OCI-LY1 (cell line): ENCODE data around the gene RAB38.

ENCODE experiments used
- H2AFZ ChIP-seq: fragments of 200-600 bp; sonication (generic), shearing (Covaris generic); 2 replicates; pipeline ENCODE4 v1.6.0; 2014; ENCODE audit warnings: antibody characterized with exemption, mild to moderate bottlenecking, low read length
- H3F3A ChIP-seq: fragments of 200-600 bp; sonication (generic), shearing (Covaris generic); 2 replicates; pipeline ENCODE4 v1.6.0; 2014; ENCODE audit warnings: mild to moderate bottlenecking, antibody characterized with exemption, low read length, moderate library complexity; ENCODE audit not compliant: insufficient read depth
- H3K27ac ChIP-seq: fragments of 200-600 bp; sonication (generic); 2 replicates; pipeline ENCODE4 v1.5.1; 2014; ENCODE audit warnings: low read length, mixed run types, mild to moderate bottlenecking, low read depth; ENCODE audit not compliant: poor library complexity, severe bottlenecking
- H3K27me3 ChIP-seq: fragments of 200-600 bp; sonication (generic); 2 replicates; pipeline ENCODE4 v1.6.0; 2014; ENCODE audit warnings: antibody characterized with exemption, mild to moderate bottlenecking, low read length, moderate library complexity; ENCODE audit not compliant: insufficient read depth
- H3K36me3 ChIP-seq: fragments of 200-600 bp; sonication (generic); 2 replicates; pipeline ENCODE4 v1.6.1; 2014; ENCODE audit warnings: mild to moderate bottlenecking, antibody characterized with exemption, low read length, moderate library complexity, mixed read lengths; ENCODE audit not compliant: insufficient read depth
- H3K4me1 ChIP-seq: fragments of 200-600 bp; sonication (generic); 2 replicates; pipeline ENCODE4 v1.5.1; 2014; ENCODE audit warnings: mild to moderate bottlenecking, low read length, moderate library complexity; ENCODE audit not compliant: insufficient read depth, severe bottlenecking
- H3K4me2 ChIP-seq: fragments of 200-600 bp; sonication (generic), shearing (Covaris generic); 2 replicates; pipeline ENCODE4 v1.6.1; 2014; ENCODE audit warnings: low read length
- H3K4me3 ChIP-seq: fragments of 200-600 bp; sonication (generic); 2 replicates; pipeline ENCODE4 v1.5.1; 2014; ENCODE audit warnings: low read length, low read depth, mild to moderate bottlenecking, mixed read lengths; ENCODE audit not compliant: poor library complexity, severe bottlenecking
- H3K79me2 ChIP-seq: fragments of 200-600 bp; shearing (Covaris generic); 2 replicates; pipeline ENCODE4 v1.6.1; 2016; ENCODE audit warnings: mixed run types, low read length, mixed read lengths; ENCODE audit not compliant: insufficient read depth
- H3K9ac ChIP-seq: fragments of 200-600 bp; sonication (generic), shearing (Covaris generic); 2 replicates; pipeline ENCODE4 v1.6.1; 2014; ENCODE audit warnings: mild to moderate bottlenecking, low read length, mixed read lengths
- H3K9me2 ChIP-seq: fragments of 200-600 bp; sonication (generic), shearing (Covaris generic); 2 replicates; pipeline ENCODE4 v1.6.1; 2014; ENCODE audit warnings: low read depth, mild to moderate bottlenecking, low read length, mixed read lengths
- H3K9me3 ChIP-seq: fragments of 200-600 bp; shearing (Covaris generic); 2 replicates; pipeline ENCODE4 v1.6.1; 2014; ENCODE audit warnings: low read length, mixed read lengths
- H4K20me1 ChIP-seq: fragments of 200-600 bp; sonication (generic), shearing (Covaris generic); 2 replicates; pipeline ENCODE4 v1.6.0; 2016; ENCODE audit warnings: mild to moderate bottlenecking, low read length; ENCODE audit not compliant: insufficient read depth
- EZH2 ChIP-seq: fragments of 200-600 bp; sonication (generic), shearing (Covaris generic); IDR thresholded peaks from 2 replicates; pipeline ENCODE4 v1.8.0; 2017; ENCODE audit warnings: borderline replicate concordance, mixed run types, mild to moderate bottlenecking, antibody characterized with exemption, low read length, moderate library complexity, mixed read lengths
- TF ChIP-seq, protein P1 (sequence below): fragments of 200-600 bp; sonication (generic), shearing (Covaris generic); IDR thresholded peaks from 2 replicates; pipeline ENCODE4 v1.5.1; 2017; ENCODE audit warnings: mild to moderate bottlenecking, antibody characterized with exemption, low read length, moderate library complexity, mixed read lengths

Gene RAB38

DNA sequence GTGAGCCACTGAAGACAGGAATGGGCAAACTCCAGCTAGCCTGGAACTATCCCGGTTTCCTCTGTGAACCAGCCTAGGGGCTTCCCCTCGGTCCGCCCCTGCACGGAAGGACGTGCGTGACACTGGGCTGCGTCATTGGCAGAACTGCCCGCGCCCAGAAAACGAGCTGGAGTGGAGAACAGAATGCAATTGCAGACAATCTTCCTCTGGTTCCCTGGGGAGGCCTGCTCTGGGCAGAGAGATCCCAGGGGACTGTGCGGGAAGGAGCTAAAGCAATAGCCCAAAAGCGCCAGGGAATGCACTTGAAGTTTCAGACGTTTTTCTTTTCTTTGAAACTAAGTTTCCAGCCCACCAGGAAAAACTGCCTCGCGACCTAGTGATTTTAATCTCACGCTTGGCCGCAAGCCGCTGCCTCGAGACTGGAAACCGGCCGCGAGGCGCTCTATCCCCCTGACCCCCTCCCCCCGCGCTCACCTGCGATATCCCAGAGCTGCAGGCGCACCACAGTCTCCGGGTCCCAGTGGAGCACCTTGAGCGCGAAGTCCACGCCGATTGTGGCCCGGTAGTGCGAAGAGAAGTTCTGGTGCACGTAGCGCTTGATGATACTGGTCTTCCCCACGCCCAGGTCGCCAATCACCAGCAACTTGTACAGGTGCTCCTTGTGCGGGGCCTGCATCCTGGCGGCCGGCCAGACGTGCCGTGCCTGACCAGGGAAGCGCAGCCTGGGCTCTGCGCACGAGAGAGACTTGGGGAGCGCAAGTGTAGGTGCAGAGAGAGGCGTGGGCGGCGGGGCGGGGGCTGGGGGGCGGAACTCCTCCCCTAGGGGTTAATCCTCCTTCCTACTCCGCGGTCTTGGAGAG lies at the start of gene RAB38:
Gene RAB38 (minus strand): TSS at position 735 of the 860 bp plus-strand sequence. CDS start 59 bp downstream, at position 676.
- H4K20me1 ChIP-seq, result no peaks in the 10 kb centered on the region
- no peak within 1 kb of the TSS for H2AFZ ChIP-seq
- no peak within 1 kb of the TSS for H3K27ac ChIP-seq
- no peaks in the 10 kb centered on the region for H3K4me1 ChIP-seq
- H3F3A ChIP-seq, result no peaks in the 10 kb centered on the region
- no peaks in the 10 kb centered on the region for H3K27me3 ChIP-seq
- no peak within 1 kb of the TSS for H3K4me2 ChIP-seq
- no peaks in the 10 kb centered on the region for H3K9me3 ChIP-seq
- H3K79me2 ChIP-seq, result no peaks in the 10 kb centered on the region
- H3K4me3 ChIP-seq, result no peak within 1 kb of the TSS
- TF ChIP-seq, protein P1, sequence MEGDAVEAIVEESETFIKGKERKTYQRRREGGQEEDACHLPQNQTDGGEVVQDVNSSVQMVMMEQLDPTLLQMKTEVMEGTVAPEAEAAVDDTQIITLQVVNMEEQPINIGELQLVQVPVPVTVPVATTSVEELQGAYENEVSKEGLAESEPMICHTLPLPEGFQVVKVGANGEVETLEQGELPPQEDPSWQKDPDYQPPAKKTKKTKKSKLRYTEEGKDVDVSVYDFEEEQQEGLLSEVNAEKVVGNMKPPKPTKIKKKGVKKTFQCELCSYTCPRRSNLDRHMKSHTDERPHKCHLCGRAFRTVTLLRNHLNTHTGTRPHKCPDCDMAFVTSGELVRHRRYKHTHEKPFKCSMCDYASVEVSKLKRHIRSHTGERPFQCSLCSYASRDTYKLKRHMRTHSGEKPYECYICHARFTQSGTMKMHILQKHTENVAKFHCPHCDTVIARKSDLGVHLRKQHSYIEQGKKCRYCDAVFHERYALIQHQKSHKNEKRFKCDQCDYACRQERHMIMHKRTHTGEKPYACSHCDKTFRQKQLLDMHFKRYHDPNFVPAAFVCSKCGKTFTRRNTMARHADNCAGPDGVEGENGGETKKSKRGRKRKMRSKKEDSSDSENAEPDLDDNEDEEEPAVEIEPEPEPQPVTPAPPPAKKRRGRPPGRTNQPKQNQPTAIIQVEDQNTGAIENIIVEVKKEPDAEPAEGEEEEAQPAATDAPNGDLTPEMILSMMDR, result no peak
- TF ChIP-seq EZH2, result no peak
- no peaks in the 10 kb centered on the region for H3K36me3 ChIP-seq
- no peak within 1 kb of the TSS for H3K9ac ChIP-seq
- H3K9me2 ChIP-seq, result no peaks in the 10 kb centered on the region

DNA sequence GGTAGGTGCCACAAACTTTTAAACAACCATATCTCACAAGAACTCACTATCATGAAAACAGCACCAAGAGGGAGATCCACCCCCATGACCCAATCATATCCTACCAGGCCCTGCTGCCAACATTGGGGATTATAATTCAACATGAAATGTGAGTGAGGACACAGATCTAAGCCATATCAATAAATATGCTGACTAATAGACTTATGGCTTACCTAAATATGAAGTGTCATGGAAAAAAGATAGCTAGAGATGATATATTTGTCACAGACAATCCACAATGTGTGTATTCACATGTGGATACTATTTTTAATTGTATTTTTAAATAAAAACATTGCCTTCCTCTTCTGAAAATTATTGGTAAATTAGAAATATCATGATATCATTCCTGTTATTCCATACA lies 38.2 kb upstream of the RAB38 start:
- Histone ChIP-seq H3K79me2 (no peaks in the 10 kb centered on the region), H4K20me1 (no peaks in the 10 kb centered on the region), H3K36me3 (no peaks in the 10 kb centered on the region), H3K9me2 (no peaks in the 10 kb centered on the region), H3K4me2 (no peak overlapping the region), H3K9me3 (no peaks in the 10 kb centered on the region), H2AFZ (no peak overlapping the region), H3K27ac (no peak overlapping the region), H3F3A (no peaks in the 10 kb centered on the region), H3K4me1 (no peaks in the 10 kb centered on the region), H3K27me3 (no peaks in the 10 kb centered on the region), H3K4me3 (no peak overlapping the region), H3K9ac (no peak overlapping the region)
- TF ChIP-seq, protein P1, result no peak
- no peak for TF ChIP-seq EZH2

DNA sequence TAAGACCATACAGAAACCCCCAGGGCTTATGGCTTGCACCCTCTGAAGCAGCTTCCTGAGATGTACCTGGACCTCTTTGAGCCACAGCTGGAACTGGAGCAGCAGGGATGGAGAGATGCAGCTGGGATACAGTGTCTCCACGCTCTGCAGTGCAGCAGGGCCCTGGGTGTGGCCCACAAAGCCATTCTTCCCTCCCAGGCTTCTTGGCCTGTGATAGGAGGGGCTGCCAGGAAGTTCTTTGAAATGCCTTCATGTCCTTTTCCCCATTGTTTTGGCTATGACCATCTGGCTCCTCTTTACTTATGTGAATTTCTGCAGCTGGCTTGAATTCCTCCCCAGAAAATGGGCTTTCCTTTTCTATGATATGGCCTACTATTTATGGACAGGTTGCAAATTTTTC lies 37.1 kb upstream of the RAB38 start:
- Histone ChIP-seq H2AFZ (no peak overlapping the region), H3K4me3 (no peak overlapping the region), H3F3A (no peaks in the 10 kb centered on the region), H3K4me1 (no peaks in the 10 kb centered on the region), H3K9ac (no peak overlapping the region), H3K27ac (no peak overlapping the region), H3K4me2 (no peak overlapping the region), H3K9me2 (no peaks in the 10 kb centered on the region), H3K36me3 (no peaks in the 10 kb centered on the region), H4K20me1 (no peaks in the 10 kb centered on the region), H3K9me3 (no peaks in the 10 kb centered on the region), H3K79me2 (no peaks in the 10 kb centered on the region), H3K27me3 (no peaks in the 10 kb centered on the region)
- TF ChIP-seq EZH2, result no peak
- TF ChIP-seq, protein P1, result no peak
